ENCODE data around the gene LORICRIN. TPM values are rescaled to one million over a fixed set of nuclear protein-coding genes. Genes with fewer than 3 reads are reported as not detected.

Gene LORICRIN
- not detected in 2 replicates for total RNA-seq

GRCh38 chr1:153259387-153259786 lies at the start of gene LORICRIN:
LORICRIN (plus strand) TSS chr1:153259687; CDS start chr1:153260950, 1,263 bp downstream.

DNA sequence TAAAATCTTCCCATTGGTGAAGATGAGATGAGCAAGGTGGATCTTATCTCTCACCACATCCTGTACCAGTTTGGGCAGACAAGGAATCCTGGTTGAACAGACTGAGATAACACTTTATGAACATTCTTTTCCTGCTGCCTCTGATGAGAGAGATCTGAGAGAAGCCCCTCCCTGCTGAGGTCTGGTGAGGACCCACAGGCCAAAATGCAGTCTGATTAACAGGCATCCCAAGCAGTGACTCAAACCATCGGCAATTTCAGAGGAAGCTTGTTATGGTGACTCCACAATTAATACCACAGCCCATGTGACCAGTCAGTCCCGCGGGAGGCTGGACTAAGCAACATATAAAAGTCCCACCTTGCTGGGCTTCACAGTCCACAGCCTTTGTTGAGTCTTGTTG lies 42.3 kb upstream of the LORICRIN start, which contains the start of gene PRR9:
PRR9 (plus strand) TSS at position 373 of the 400 bp plus-strand sequence. CDS start 561 bp downstream, outside the sequence.

Other genes with a start within 250 kb of the LORICRIN start
- 53.0 and 86.5 TPM in 2 replicates for gene SPRR1B, start 228.5 kb upstream of the LORICRIN start, total RNA-seq
- gene SPRR2D, start 218.6 kb upstream of the LORICRIN start, total RNA-seq: 5.7 and 47.8 TPM in 2 replicates
- 4.8 and 25.3 TPM in 2 replicates for gene SPRR2A, start 202.2 kb upstream of the LORICRIN start, total RNA-seq
- gene SPRR2B, start 188.1 kb upstream of the LORICRIN start, total RNA-seq: 1.0 TPM in 1 of 2 replicates, not detected in the other
- 1.1 and 21.5 TPM in 2 replicates for gene SPRR2E, start 165.2 kb upstream of the LORICRIN start, total RNA-seq
- gene SPRR2F, start 146.2 kb upstream of the LORICRIN start, total RNA-seq: not detected in 2 replicates
- gene SPRR2G, start 108.8 kb upstream of the LORICRIN start, total RNA-seq: 2.1 TPM in 1 of 2 replicates, not detected in the other
- not detected in 2 replicates for gene LELP1, start 56.3 kb upstream of the LORICRIN start, total RNA-seq
- gene PRR9, start 42.1 kb upstream of the LORICRIN start, total RNA-seq: 2.1 TPM in 1 of 2 replicates, not detected in the other
- 2.4 and 4.7 TPM in 2 replicates for gene PGLYRP3, start 53.3 kb downstream of the LORICRIN start, total RNA-seq
- 4.0 and 7.9 TPM in 2 replicates for gene PGLYRP4, start 89.2 kb downstream of the LORICRIN start, total RNA-seq
- gene S100A9, start 98.2 kb downstream of the LORICRIN start, total RNA-seq: 1,477 and 2,600 TPM in 2 replicates
- 1.5 and 3.4 TPM in 2 replicates for gene S100A12, start 115.9 kb downstream of the LORICRIN start, total RNA-seq
- 238 and 331 TPM in 2 replicates for gene S100A8, start 131.4 kb downstream of the LORICRIN start, total RNA-seq
- under 0.01 TPM in 1 of 2 replicates, not detected in the other for gene S100A7A, start 156.8 kb downstream of the LORICRIN start, total RNA-seq
- 0.64 and 2.1 TPM in 2 replicates for gene S100A7, start 201.0 kb downstream of the LORICRIN start, total RNA-seq